GM12874 (cell line): ENCODE measurements around the gene ARHGEF1.

Source experiments
- TF ChIP-seq, protein P1 (sequence below): IDR thresholded peaks from 2 replicates; pipeline ENCODE4 v1.5.1; 2011; ENCODE audit warnings: low read depth, mild to moderate bottlenecking, control low read depth, low read length, moderate library complexity; ENCODE audit not compliant: insufficient read depth

ARHGEF1 gene

GRCh38 chr19:41882568-41883462, at the start of gene ARHGEF1:
Gene ARHGEF1, plus strand, starts transcription at chr19:41883184. Its CDS starts 4,899 bp downstream, at chr19:41888083.
- TF ChIP-seq, protein P1, sequence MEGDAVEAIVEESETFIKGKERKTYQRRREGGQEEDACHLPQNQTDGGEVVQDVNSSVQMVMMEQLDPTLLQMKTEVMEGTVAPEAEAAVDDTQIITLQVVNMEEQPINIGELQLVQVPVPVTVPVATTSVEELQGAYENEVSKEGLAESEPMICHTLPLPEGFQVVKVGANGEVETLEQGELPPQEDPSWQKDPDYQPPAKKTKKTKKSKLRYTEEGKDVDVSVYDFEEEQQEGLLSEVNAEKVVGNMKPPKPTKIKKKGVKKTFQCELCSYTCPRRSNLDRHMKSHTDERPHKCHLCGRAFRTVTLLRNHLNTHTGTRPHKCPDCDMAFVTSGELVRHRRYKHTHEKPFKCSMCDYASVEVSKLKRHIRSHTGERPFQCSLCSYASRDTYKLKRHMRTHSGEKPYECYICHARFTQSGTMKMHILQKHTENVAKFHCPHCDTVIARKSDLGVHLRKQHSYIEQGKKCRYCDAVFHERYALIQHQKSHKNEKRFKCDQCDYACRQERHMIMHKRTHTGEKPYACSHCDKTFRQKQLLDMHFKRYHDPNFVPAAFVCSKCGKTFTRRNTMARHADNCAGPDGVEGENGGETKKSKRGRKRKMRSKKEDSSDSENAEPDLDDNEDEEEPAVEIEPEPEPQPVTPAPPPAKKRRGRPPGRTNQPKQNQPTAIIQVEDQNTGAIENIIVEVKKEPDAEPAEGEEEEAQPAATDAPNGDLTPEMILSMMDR = no peak

DNA sequence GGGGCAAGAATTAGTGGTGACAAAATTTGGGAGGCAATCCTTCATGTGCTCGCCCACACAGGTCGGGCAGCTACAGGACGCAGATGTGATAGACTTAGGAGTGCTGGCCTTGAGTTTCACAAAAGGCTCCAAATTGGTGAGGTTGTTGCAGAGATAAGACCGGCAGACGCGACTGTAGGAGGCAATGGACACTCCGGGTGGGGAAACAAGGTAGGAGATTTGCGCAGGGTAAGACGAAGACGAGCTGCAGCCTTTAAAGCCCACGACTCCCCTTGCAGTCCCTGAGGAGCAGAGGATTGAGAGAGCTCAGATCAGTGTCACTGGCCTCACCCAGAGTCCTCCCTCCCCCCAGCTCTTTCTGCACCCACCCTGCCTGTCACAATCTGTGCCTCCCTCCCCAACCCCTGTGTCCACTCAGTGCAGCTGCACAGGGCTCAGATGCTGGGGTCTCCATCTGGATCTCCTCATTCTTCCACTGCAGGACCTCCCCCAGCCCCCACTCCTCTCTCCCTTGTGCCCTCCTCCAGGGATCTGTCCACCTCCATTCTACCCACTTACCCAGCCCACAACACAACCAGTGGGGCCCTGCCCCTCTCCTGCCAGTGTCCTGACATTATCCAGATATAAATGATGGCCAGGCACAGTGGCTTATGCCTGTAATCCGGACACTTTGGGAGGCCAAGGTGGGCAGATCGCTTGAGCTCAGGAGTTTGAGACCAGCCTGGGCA, 44.8 kb upstream of the ARHGEF1 start:
- TF ChIP-seq, protein P1 = no peak

DNA sequence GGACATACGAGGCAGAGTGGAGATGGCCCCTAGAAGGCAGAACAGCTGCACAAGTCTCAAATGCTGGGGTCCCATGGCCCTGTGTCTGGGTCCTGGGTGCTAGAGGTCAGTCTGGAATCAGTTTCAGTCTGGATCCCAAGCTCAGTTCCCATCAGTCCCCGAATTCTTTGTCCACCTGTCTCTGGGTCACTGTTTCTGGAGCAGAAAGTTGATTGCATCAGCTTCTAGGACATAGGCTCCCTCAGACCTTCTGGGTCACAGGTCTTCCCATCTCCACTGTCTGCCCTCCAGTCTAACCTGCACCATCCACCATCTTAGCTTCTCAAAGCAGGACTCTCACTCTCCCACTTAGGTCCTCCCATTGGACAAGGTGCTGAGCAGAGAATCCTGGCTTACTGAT, 43.8 kb upstream of the ARHGEF1 start:
- TF ChIP-seq, protein P1 = no peak

DNA sequence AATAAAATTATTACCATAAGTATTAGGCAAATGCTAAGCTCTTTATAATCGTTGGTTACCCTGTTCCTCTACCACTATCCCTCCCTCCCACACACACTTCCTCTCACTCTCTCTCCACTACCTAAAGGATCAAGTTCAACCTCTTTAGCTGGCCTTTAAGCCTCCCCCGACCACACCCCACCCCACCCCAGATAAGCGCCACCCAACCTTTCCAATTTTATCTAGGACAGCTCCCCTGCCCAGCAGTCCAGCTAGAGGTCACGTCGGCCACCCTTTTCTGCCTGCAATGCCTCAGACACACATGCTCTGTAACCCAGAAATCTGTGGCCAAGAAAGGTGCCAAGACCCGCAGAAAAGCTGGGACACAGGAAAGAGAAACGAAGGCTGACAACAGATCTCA, 39.6 kb upstream of the ARHGEF1 start:
- TF ChIP-seq, protein P1 = no peak

GRCh38 chr19:41844601-41845000, 38.4 kb upstream of the ARHGEF1 start, which contains the start of gene LYPD4:
Gene LYPD4, minus strand, starts transcription at chr19:41844683. Its CDS starts 5,398 bp downstream, at chr19:41839285.
- TF ChIP-seq, protein P1 = no peak

DNA sequence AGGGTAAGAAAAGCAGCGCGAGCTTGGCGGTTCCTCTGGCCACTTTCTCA, 38.2 kb upstream of the ARHGEF1 start, which contains the start of gene DMRTC2:
Gene DMRTC2, plus strand, starts transcription at position 42 of the 50 bp plus-strand sequence. CDS start 2,387 bp downstream, outside the sequence.
- TF ChIP-seq, protein P1 = no peak

DNA sequence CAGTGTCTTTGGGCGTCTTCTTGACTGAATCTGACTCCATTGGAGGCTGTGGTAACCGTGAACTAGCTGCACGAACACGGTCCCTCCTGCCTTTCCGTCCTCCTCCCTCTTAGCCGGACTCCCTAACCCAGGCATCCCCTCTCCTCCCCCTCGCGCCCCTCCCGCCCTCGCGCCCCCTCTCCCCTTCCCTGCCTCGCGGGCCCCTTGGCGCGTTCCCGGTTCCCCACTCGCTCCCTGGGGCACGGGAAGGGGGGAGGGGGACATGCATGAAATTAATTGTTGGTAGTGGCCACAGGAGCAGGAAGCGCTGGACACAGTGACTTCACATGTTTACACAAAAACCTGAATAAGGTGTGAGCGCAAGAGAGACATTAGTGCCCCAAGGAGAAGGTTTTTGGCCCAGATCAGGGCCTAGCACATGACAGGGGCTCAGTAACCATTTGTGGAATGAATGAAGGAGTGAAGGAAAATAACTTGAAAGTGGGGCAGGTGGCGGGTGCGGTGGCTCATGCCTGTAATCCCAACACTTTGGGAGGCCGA, 37.9 kb upstream of the ARHGEF1 start:
- TF ChIP-seq, protein P1 = no peak
